Measurements from ENCODE around the gene ANOS1. TPM values are rescaled to one million over a fixed set of nuclear protein-coding genes. Genes with fewer than 3 reads are reported as not detected.

The ANOS1 gene
- total and polyA plus RNA-seq, 8 donors, result 0.04 to 2.1 (median 0.23) TPM

DNA sequence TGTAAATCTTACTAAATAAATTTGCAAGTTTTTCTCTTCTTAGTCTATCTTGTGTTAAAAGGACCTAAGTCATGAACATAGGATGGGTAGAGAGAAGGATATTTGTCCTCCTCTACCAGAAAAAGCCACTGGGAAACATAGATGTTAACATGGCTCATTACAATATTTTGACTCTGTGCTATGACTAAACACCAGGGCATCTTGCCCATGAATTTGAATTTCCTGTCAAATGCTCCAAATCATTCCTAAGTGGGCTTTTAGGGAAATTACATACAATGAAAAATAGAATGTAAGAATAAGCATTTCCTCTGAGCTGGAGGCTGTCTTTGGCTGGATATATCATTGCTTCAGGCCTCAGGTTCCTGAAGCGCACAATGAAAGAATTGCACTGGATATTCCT is 39.1 kb downstream of the ANOS1 start:
- Histone ChIP-seq H3K4me3 (no peak overlapping the region), H3K4me1 (no peaks in the 10 kb centered on the region), H3K36me3 (no peaks in the 10 kb centered on the region), H3K9me3 (no peaks in the 10 kb centered on the region), H3K27ac (no peak overlapping the region), H3K27me3 (peaks cover 0 to 8% (median 0%) of the 10 kb centered on the region in 4 donors)
- ATAC-seq (no peak), FAIRE-seq (no peak), DNase-seq (no peak)
- 95 to 100% methylated on average over 1 of the region's 1 CpG for WGBS, 2 donors
- TF ChIP-seq, protein P1, sequence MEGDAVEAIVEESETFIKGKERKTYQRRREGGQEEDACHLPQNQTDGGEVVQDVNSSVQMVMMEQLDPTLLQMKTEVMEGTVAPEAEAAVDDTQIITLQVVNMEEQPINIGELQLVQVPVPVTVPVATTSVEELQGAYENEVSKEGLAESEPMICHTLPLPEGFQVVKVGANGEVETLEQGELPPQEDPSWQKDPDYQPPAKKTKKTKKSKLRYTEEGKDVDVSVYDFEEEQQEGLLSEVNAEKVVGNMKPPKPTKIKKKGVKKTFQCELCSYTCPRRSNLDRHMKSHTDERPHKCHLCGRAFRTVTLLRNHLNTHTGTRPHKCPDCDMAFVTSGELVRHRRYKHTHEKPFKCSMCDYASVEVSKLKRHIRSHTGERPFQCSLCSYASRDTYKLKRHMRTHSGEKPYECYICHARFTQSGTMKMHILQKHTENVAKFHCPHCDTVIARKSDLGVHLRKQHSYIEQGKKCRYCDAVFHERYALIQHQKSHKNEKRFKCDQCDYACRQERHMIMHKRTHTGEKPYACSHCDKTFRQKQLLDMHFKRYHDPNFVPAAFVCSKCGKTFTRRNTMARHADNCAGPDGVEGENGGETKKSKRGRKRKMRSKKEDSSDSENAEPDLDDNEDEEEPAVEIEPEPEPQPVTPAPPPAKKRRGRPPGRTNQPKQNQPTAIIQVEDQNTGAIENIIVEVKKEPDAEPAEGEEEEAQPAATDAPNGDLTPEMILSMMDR (IDR thresholded peaks at IDR 0.05), result no peak
- intact Hi-C loops (cut with DNase I), result no loop called here

DNA sequence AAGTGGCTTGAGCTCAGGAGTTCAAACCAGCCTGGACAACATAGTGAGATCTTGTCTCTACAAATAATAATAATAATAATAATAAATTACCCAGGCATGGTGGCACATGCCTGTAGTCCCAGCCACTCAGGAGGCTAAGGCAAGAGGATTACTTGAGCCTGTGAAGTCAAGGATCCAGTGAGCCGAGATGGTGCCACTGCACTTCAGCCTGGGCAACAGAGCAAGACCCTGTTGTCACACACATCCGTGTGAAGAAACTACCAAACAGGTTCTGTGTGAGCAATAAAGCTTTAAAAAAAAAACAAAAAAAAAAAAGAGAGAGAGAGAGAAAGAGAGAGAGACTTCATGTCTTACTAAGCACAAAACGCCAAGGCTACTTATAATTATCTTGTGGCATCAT is 42.5 kb downstream of the ANOS1 start:
- no peak for DNase-seq
- 58 to 64% methylated on average over 3 of the region's 3 CpGs for WGBS, 2 donors
- H3K9me3 ChIP-seq, result no peaks in the 10 kb centered on the region
- TF ChIP-seq, protein P1 (IDR thresholded peaks at IDR 0.05), result no peak
- intact Hi-C loops (cut with DNase I), result no loop called here
- H3K4me3 ChIP-seq, result no peak overlapping the region
- H3K4me1 ChIP-seq, result no peaks in the 10 kb centered on the region
- peaks cover 0 to 11% (median 0%) of the 10 kb centered on the region in 4 donors for H3K27me3 ChIP-seq
- no peaks in the 10 kb centered on the region for H3K36me3 ChIP-seq
- no peak for ATAC-seq
- FAIRE-seq, result no peak
- H3K27ac ChIP-seq, result no peak overlapping the region

GRCh38 chrX:8688776-8689175 is 43.2 kb downstream of the ANOS1 start:
- no peak for DNase-seq
- ATAC-seq, result no peak
- TF ChIP-seq, protein P1 (IDR thresholded peaks at IDR 0.05), result no peak
- H3K4me3 ChIP-seq, result no peak overlapping the region
- FAIRE-seq, result no peak
- intact Hi-C loops (cut with DNase I), result no loop called here
- WGBS, 2 donors, result 10 to 18% methylated on average over 3 of the region's 3 CpGs
- no peaks in the 10 kb centered on the region for H3K9me3 ChIP-seq
- H3K36me3 ChIP-seq, result no peaks in the 10 kb centered on the region
- no peaks in the 10 kb centered on the region for H3K4me1 ChIP-seq
- H3K27ac ChIP-seq, result no peak overlapping the region
- peaks cover 0 to 11% (median 0%) of the 10 kb centered on the region in 4 donors for H3K27me3 ChIP-seq

GRCh38 chrX:8684201-8684965 is 47.6 kb downstream of the ANOS1 start:
- WGBS, 2 donors, result 60 to 64% methylated on average over 16 of the region's 16 CpGs
- H3K27me3 ChIP-seq, result peaks cover 0 to 5% (median 0%) of the 10 kb centered on the region in 4 donors
- FAIRE-seq (no peak), ATAC-seq (no peak), DNase-seq (no peak)
- no peaks in the 10 kb centered on the region for H3K4me1 ChIP-seq
- no peaks in the 10 kb centered on the region for H3K36me3 ChIP-seq
- intact Hi-C loops (cut with DNase I), result no loop called here
- TF ChIP-seq, protein P1 (IDR thresholded peaks at IDR 0.05), result no peak
- no peak overlapping the region for H3K27ac ChIP-seq
- no peak overlapping the region for H3K4me3 ChIP-seq
- no peaks in the 10 kb centered on the region for H3K9me3 ChIP-seq

- no peaks in the 10 kb centered on the region for H3K9me3 ChIP-seq
- no peak overlapping the region for H3K4me3 ChIP-seq
- TF ChIP-seq, protein P1 (IDR thresholded peaks at IDR 0.05), result no peak
- FAIRE-seq, result no peak
- H3K27me3 ChIP-seq, result peaks cover 0 to 4% (median 0%) of the 10 kb centered on the region in 4 donors
- H3K27ac ChIP-seq, result no peak overlapping the region
- DNase-seq, result no peak
- intact Hi-C loops (cut with DNase I), result no loop called here
- H3K4me1 ChIP-seq, result no peaks in the 10 kb centered on the region
- 63% methylated on average over 5 of the region's 5 CpGs for WGBS, 2 donors
- H3K36me3 ChIP-seq, result no peaks in the 10 kb centered on the region
- no peak for ATAC-seq
Measured at GRCh38 chrX:8683687-8684086, 48.2 kb downstream of the ANOS1 start.

All from pancreas (tissue), 10 donors.